Measurements from ENCODE around the gene CD44. TPM values are rescaled to one million over a fixed set of nuclear protein-coding genes. Genes with fewer than 3 reads are reported as not detected.
"Not testable (repeated sequence)": the region's sequence is repeated elsewhere in the genome, so short reads cannot be mapped to it uniquely, and the experiment has no call there.

CD44 gene
- total RNA-seq (100 to 1,000 TPM; 479 to 693 TPM), polyA plus RNA-seq (ENCODE audit: insufficient read length in 6 of 6) (100 to 1,000 TPM; 332 to 670 (median 504) TPM)
- long read RNA-seq, donor 1, full-length matches to known transcripts: 30 of 149 reads
- long read RNA-seq, donor 1, partial matches to known transcripts: 119 of 149 reads
- long read RNA-seq, donor 1, other reads (novel, unspliced or antisense): 0 of 149 reads
- long read RNA-seq, donor 2, full-length matches to known transcripts: 15 of 61 reads
- long read RNA-seq, donor 2, partial matches to known transcripts: 46 of 61 reads
- long read RNA-seq, donor 2, other reads (novel, unspliced or antisense): 0 of 61 reads
- long read RNA-seq, donor 3, full-length matches to known transcripts: 7 of 21 reads
- long read RNA-seq, donor 3, partial matches to known transcripts: 14 of 21 reads
- long read RNA-seq, donor 3, other reads (novel, unspliced or antisense): 0 of 21 reads
- long read RNA-seq, donor 4, full-length matches to known transcripts: 49 of 84 reads
- long read RNA-seq, donor 4, partial matches to known transcripts: 23 of 84 reads
- long read RNA-seq, donor 4, other reads (novel, unspliced or antisense): 12 of 84 reads
- long read RNA-seq, donor 5, full-length matches to known transcripts: 32 of 96 reads
- long read RNA-seq, donor 5, partial matches to known transcripts: 64 of 96 reads
- long read RNA-seq, donor 5, other reads (novel, unspliced or antisense): 0 of 96 reads
- long read RNA-seq, donor 6, full-length matches to known transcripts: 8 of 29 reads
- long read RNA-seq, donor 6, partial matches to known transcripts: 21 of 29 reads
- long read RNA-seq, donor 6, other reads (novel, unspliced or antisense): 0 of 29 reads
- long read RNA-seq, donor 7, full-length matches to known transcripts: 8 of 15 reads
- long read RNA-seq, donor 7, partial matches to known transcripts: 7 of 15 reads
- long read RNA-seq, donor 7, other reads (novel, unspliced or antisense): 0 of 15 reads
- long read RNA-seq, donor 8, full-length matches to known transcripts: 25 of 40 reads
- long read RNA-seq, donor 8, partial matches to known transcripts: 15 of 40 reads
- long read RNA-seq, donor 8, other reads (novel, unspliced or antisense): 0 of 40 reads
- long read RNA-seq, donor 9: 0 reads
- long read RNA-seq, donor 10, full-length matches to known transcripts: 152 of 213 reads
- long read RNA-seq, donor 10, partial matches to known transcripts: 25 of 213 reads
- long read RNA-seq, donor 10, other reads (novel, unspliced or antisense): 36 of 213 reads
- long read RNA-seq, donor 11, full-length matches to known transcripts: 8 of 27 reads
- long read RNA-seq, donor 11, partial matches to known transcripts: 19 of 27 reads
- long read RNA-seq, donor 11, other reads (novel, unspliced or antisense): 0 of 27 reads
- long read RNA-seq, donor 12, full-length matches to known transcripts: 15 of 72 reads
- long read RNA-seq, donor 12, partial matches to known transcripts: 57 of 72 reads
- long read RNA-seq, donor 12, other reads (novel, unspliced or antisense): 0 of 72 reads

DNA sequence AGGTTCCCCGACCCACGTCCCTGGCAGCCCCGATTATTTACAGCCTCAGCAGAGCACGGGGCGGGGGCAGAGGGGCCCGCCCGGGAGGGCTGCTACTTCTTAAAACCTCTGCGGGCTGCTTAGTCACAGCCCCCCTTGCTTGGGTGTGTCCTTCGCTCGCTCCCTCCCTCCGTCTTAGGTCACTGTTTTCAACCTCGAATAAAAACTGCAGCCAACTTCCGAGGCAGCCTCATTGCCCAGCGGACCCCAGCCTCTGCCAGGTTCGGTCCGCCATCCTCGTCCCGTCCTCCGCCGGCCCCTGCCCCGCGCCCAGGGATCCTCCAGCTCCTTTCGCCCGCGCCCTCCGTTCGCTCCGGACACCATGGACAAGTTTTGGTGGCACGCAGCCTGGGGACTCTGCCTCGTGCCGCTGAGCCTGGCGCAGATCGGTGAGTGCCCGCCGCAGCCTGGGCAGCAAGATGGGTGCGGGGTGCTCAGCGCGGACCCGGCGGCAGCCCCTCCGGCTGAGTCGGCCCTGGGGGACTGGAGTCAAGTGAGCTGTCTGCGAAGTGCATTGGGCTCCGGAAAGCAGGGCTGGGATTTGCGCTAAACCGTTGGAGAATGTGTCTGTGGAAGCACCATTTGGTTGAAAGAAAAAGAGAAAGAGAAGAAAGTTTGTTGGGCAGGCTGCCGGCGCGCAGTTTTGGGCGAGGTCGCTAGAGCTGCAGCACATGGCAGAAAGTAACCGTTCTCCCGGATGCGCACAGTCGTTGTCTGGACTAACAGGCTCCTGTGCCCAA lies at the start of gene CD44:
TSS of gene CD44 (plus strand) at position 229 of the 779 bp plus-strand sequence. CDS start at position 362, 133 bp downstream.
- peak; percentile 65 to 91 (median 84) for DNase-seq
- TF ChIP-seq, protein P1, sequence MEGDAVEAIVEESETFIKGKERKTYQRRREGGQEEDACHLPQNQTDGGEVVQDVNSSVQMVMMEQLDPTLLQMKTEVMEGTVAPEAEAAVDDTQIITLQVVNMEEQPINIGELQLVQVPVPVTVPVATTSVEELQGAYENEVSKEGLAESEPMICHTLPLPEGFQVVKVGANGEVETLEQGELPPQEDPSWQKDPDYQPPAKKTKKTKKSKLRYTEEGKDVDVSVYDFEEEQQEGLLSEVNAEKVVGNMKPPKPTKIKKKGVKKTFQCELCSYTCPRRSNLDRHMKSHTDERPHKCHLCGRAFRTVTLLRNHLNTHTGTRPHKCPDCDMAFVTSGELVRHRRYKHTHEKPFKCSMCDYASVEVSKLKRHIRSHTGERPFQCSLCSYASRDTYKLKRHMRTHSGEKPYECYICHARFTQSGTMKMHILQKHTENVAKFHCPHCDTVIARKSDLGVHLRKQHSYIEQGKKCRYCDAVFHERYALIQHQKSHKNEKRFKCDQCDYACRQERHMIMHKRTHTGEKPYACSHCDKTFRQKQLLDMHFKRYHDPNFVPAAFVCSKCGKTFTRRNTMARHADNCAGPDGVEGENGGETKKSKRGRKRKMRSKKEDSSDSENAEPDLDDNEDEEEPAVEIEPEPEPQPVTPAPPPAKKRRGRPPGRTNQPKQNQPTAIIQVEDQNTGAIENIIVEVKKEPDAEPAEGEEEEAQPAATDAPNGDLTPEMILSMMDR (IDR thresholded peaks at IDR 0.05): no peak

DNA sequence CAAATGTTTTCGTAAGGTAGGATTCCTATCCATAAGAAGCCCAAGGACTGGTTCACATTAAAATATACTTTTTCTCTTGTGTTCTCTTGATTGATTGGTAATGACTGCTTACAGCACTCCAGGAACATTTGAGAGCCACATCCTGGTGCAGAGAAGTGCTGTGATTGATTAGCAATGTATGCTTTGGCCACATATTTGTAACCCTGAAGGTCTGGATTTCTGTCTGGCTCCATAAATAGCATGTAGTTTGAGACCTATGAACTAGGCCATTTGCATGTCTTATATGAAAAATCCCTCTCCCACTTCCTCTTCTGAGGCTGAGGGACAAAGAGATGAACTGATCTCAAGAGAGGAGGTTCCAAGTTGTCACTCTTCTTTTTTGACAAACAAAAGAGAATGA lies 49.3 kb upstream of the CD44 start:
- no peaks in the 10 kb centered on the region for H3K27me3 ChIP-seq
- TF ChIP-seq, protein P1 (IDR thresholded peaks at IDR 0.05): no peak
- no peaks in the 10 kb centered on the region for H3K36me3 ChIP-seq
- ATAC-seq (no peak), DNase-seq (no peak)
- H3K4me1 ChIP-seq: peaks cover 0 to 18% of the 10 kb centered on the region in 2 donors
- H3K4me3 ChIP-seq: no peak overlapping the region
- no peaks in the 10 kb centered on the region for H3K9me3 ChIP-seq
- intact Hi-C loops (cut with DNase I): no loop called here
- no peak overlapping the region for H3K27ac ChIP-seq

More for the DNA sequence above, at the start of gene CD44:
- Histone ChIP-seq H3K9me3 (no peaks in the 10 kb centered on the region), H3K27ac (peak within 1 kb of the TSS; percentile 94 to 96), H3K4me1 (peaks cover 16 to 53% of the 10 kb centered on the region in 2 donors), H3K27me3 (no peaks in the 10 kb centered on the region), H3K36me3 (peaks cover 0 to 5% of the 10 kb centered on the region in 2 donors), H3K4me3 (peak within 1 kb of the TSS; percentile 77 to 85)
- ATAC-seq: peak; percentile 85
- intact Hi-C loops (cut with DNase I): no loop called here

DNA sequence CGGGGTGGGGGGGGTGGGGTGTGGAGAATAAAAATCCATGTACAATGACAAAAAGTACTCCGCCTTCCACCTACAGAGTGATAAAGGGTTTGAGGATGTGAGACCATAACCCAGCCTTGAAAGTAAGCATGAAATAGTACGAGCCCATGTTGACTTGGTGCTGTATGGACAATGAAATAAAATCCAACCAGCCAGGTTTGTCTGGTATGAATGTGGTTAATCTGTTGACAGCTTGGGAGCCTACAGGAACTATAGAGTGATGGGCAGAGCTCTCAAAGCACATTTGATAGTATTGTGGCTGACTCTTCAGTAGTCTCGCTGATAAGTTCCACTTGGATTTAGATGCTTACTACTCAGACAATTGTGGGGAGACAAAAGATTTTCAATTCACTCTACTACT lies 48.8 kb upstream of the CD44 start:
- TF ChIP-seq, protein P1 (IDR thresholded peaks at IDR 0.05): no peak
- intact Hi-C loops (cut with DNase I): no loop called here

DNA sequence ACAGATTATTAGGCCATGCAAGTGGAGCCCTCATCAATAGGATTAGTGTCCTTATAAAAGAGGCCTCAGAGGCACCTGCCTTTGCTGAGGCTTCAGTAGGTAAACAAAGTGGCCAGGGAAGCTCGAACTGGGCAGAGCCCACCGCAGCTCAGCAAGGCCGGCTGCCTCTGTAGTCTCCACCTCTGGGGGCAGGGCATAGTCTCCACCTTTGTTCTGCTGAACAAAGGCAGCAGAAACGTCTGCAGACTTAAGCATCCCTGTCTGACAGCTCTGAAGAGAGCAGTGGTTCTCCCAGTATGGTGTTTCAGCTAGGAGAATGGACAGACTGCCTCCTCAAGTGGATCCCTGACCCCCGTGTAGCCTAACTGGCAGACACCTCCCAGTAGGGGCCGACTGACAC lies 48.0 kb upstream of the CD44 start:
- DNase-seq; H3K4me3 ChIP-seq; H3K36me3 ChIP-seq; H3K27me3 ChIP-seq; H3K27ac ChIP-seq; ATAC-seq; H3K9me3 ChIP-seq; intact Hi-C loops (cut with DNase I): not testable (repeated sequence)
- H3K4me1 ChIP-seq: peaks cover 0 to 18% of the 10 kb centered on the region in 2 donors

More for the DNA sequence above, 48.8 kb upstream of the CD44 start:
- Histone ChIP-seq H3K27me3 (no peaks in the 10 kb centered on the region), H3K4me3 (no peak overlapping the region), H3K4me1 (peaks cover 0 to 18% of the 10 kb centered on the region in 2 donors), H3K9me3 (no peaks in the 10 kb centered on the region), H3K36me3 (no peaks in the 10 kb centered on the region), H3K27ac (no peak overlapping the region)
- DNase-seq (no peak), ATAC-seq (no peak)

Data from left lung (tissue), 14 donors.